Ovary (tissue), 9 donors: ENCODE results near the gene PRKCE. TPM values are rescaled to one million over a fixed set of nuclear protein-coding genes. Genes with fewer than 3 reads are reported as not detected.

Experiments
- DNase-seq, 5 donors: peaks; one replicate each; pipeline ENCODE4 v3.0.0-alpha.2; 2019 to 2020
- H3K27ac ChIP-seq, 2 donors: fragments of 200-600 bp; one replicate each; pipeline versions ENCODE4 v1.5.1 to v1.8.0; 2019 to 2022
- H3K27me3 ChIP-seq: fragments of 200-600 bp; one replicate; pipeline ENCODE4 v1.8.0; 2022
- H3K36me3 ChIP-seq: fragments of 200-600 bp; sonication (generic); one replicate; pipeline ENCODE4 v1.5.1; 2019
- H3K4me1 ChIP-seq: one replicate; pipeline ENCODE4 v1.8.1; 2013; ENCODE audit warnings: mild to moderate bottlenecking, moderate library complexity; ENCODE audit not compliant: insufficient read depth
- H3K4me3 ChIP-seq: fragments of 200-600 bp; sonication (generic); one replicate; pipeline ENCODE4 v1.5.1; 2017
- H3K9me3 ChIP-seq, 2 donors: fragments of 200-600 bp in 1 of 2; sonication (generic) in 1 of 2; one replicate each; pipeline versions ENCODE4 v1.5.1 to v1.8.1; 2013 to 2019; ENCODE audit warnings: mild to moderate bottlenecking in 1 of 2, moderate library complexity in 1 of 2
- CTCF ChIP-seq, 3 donors: fragments of 450-650 bp in 2 of 3; fragments of 200-600 bp in 1 of 3; IDR thresholded peaks; one replicate each; pipeline versions ENCODE4 v1.5.1 to v1.8.0; 2016 to 2022; ENCODE audit warnings: antibody characterized with exemption in 3 of 3, mild to moderate bottlenecking in 1 of 3
- EP300 ChIP-seq: sonication (generic); formaldehyde crosslinking; IDR thresholded peaks from one replicate; pipeline ENCODE4 v1.6.1; 2017; ENCODE audit warnings: antibody characterized with exemption
- POLR2A ChIP-seq: fragments of 450-650 bp; IDR thresholded peaks from one replicate; pipeline ENCODE4 v1.6.1; 2017; ENCODE audit warnings: antibody characterized with exemption, mild to moderate bottlenecking, moderate library complexity
- WGBS, 3 donors: extraction: QIAGEN DNeasy Blood & Tissue Kit in 1 of 3; methylation state at CpG; one replicate each; pipeline versions ENCODE4 v1.1.5 to v1.1.7; 2013 to 2017; 5-methylcytosine and 5-hydroxymethylcytosine counted together
- intact Hi-C, 4 donors: fragments of 100-400 bp; cut with DNase I; formaldehyde crosslinking; loops; one replicate each; pipeline versions ENCODE4 v1.11.0 to v1.15.1; 2022 to 2023
- polyA plus RNA-seq, 2 donors: library from polyadenylated mRNA; stranded (reverse); fragments of 200-250 nt in 1 of 2; fragments of 350-450 nt in 1 of 2; fragmentation: Illumina TruSeq in 1 of 2; extraction: RNeasy Lipid Tissue Mini Kit (QIAGEN cat#74804) in 1 of 2; gene quantifications; one replicate each; pipeline ENCODE4 v1.2.3, GENCODE V29; 2013 to 2014
- total RNA-seq, 7 donors: library from RNA; depleted of rRNA in 2 of 7; stranded (reverse); fragments of >200 nt in 2 of 7; fragmentation: NEBNext Ultra II Directional in 3 of 7; extraction: Animal tissue kit (Norgen Biotek cat#: 25700) in 3 of 7; gene quantifications; one replicate each; pipeline versions ENCODE4 v1.1.0 to v1.2.4, GENCODE V29; 2016 to 2023
- donor health status: DM: no; HTN: no; CAD: no; lungs with moderate emphysema.
- donor health status: DM: no; HTN: no; CAD: no.
- donor health status: Bipolar disorder and iron deficiency.
- donor health status: DM: yes; HTN: yes; CAD: no.
- donor health status: DM: no; HTN: no; CAD: no.
- donor health status: DM: yes; HTN: yes; CAD: no.

The PRKCE gene
- total and polyA plus RNA-seq, 9 donors: 3.1 to 22.8 (median 12.8) TPM

DNA sequence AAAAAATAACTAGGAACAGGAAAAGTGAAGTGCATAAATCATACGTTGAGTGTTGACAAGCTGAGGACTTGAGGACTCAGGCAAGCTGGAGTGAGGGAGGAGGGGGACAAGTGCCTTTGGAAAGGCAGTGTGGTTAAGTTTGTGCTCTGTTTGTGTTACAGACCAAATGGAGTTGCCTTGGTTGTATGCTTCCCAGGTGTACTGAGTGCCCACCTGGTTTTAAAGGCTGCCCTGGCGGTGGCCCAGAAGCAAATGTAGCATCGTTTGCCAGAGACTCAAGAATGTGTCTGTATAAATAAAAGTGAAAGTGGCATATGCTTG lies 240.9 kb downstream of the PRKCE start:
- H3K4me1 ChIP-seq: peaks cover 2% of the 10 kb centered on the region
- H3K27ac ChIP-seq: no peak overlapping the region
- 71 to 86% (median 76%) methylated on average over 3 of the region's 3 CpGs for WGBS, 3 donors
- intact Hi-C loops: no loop called here
- DNase-seq: no peak
- TF ChIP-seq CTCF (IDR thresholded peaks at IDR 0.05): no peak
- no peak for TF ChIP-seq EP300
- no peak for TF ChIP-seq POLR2A
- no peaks in the 10 kb centered on the region for H3K27me3 ChIP-seq
- no peak overlapping the region for H3K4me3 ChIP-seq
- no peaks in the 10 kb centered on the region for H3K9me3 ChIP-seq
- H3K36me3 ChIP-seq: no peaks in the 10 kb centered on the region

DNA sequence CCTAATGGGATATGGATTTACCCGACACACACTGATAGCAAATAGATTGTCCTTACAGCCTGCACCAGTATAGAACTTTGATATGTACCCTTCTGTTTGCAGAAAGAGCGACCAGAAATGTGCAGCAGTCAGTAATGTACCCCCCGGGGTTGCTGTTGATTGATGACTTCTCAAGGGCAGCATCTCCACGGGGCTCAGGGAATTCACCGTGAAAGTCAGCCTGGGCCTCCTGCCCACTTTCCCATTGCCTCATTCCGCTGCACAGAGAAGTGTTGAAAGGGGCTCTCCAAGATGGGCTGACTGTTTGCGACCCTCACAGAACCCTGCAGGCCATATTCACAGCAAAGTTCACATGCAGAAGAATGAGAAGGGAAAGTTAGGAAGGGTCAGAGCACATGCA lies 241.3 kb downstream of the PRKCE start:
- no peak for TF ChIP-seq POLR2A
- TF ChIP-seq EP300: no peak
- TF ChIP-seq CTCF (IDR thresholded peaks at IDR 0.05): no peak
- DNase-seq: no peak
- no peaks in the 10 kb centered on the region for H3K27me3 ChIP-seq
- H3K36me3 ChIP-seq: no peaks in the 10 kb centered on the region
- WGBS, 3 donors: 63 to 75% (median 67%) methylated on average over 7 of the region's 7 CpGs
- peaks cover 3% of the 10 kb centered on the region for H3K4me1 ChIP-seq
- H3K9me3 ChIP-seq: no peaks in the 10 kb centered on the region
- intact Hi-C loops: no loop called here
- H3K4me3 ChIP-seq: no peak overlapping the region
- no peak overlapping the region for H3K27ac ChIP-seq

DNA sequence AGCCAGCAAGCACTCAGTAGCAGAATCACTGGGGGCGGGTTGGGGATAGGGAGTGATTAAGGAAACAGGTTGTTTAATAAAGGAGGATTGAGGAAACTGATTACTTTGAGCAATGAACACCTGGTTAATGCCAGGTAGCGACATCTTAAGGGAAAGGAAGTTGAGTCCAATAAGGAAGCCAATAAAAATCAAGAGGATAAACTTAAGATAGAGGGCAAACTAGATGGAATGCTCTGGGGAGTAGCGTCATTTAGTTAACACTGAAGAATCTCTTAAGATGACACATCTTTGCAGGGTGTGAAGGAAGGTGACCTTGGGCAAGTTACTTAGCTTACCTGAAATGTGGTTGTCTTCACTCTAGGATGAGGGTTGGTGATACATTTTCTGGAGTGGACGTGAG lies 242.7 kb downstream of the PRKCE start:
- Histone ChIP-seq H3K4me3 (no peak overlapping the region), H3K4me1 (peaks cover 4% of the 10 kb centered on the region), H3K36me3 (no peaks in the 10 kb centered on the region), H3K27ac (no peak overlapping the region), H3K9me3 (no peaks in the 10 kb centered on the region), H3K27me3 (no peaks in the 10 kb centered on the region)
- WGBS, 3 donors: 96 to 98% (median 97%) methylated on average over 4 of the region's 4 CpGs
- DNase-seq: no peak
- TF ChIP-seq CTCF (IDR thresholded peaks at IDR 0.05) (no peak), POLR2A (no peak), EP300 (no peak)
- intact Hi-C loops: no loop called here

- Histone ChIP-seq H3K27ac (no peak overlapping the region), H3K9me3 (no peaks in the 10 kb centered on the region), H3K4me1 (peaks cover 4% of the 10 kb centered on the region), H3K36me3 (no peaks in the 10 kb centered on the region), H3K4me3 (no peak overlapping the region), H3K27me3 (no peaks in the 10 kb centered on the region)
- TF ChIP-seq CTCF (IDR thresholded peaks at IDR 0.05): no peak
- 92 to 94% (median 93%) methylated on average over 8 of the region's 8 CpGs for WGBS, 3 donors
- no peak for DNase-seq
- intact Hi-C loops: no loop called here
Observed at GRCh38 chr2:45895241-45895861, 243.9 kb downstream of the PRKCE start.

DNA sequence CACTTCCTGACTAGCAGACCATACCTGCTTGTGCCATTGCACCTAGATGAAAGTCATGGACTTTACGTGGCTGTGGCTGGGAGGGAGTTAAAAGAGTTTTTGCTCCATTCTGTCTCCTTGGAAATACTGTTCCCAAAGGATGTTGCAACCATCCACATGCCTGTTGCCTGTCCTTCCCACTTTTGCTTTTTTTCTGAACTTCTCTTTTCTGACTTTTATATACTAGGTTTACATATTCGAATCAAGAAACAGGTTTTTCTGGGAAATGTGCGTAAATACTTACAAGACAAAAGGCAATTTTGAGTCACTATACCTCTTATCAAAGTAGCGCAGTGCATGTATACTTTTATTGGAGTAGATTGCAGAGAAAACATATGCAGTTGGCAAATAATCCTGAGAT lies 244.8 kb downstream of the PRKCE start:
- TF ChIP-seq POLR2A (no peak), EP300 (no peak), CTCF (IDR thresholded peaks at IDR 0.05) (no peak)
- Histone ChIP-seq H3K27me3 (no peaks in the 10 kb centered on the region), H3K9me3 (no peaks in the 10 kb centered on the region), H3K27ac (no peak overlapping the region), H3K4me1 (peaks cover 4% of the 10 kb centered on the region), H3K36me3 (no peaks in the 10 kb centered on the region), H3K4me3 (no peak overlapping the region)
- 83 to 87% (median 86%) methylated on average over 4 of the region's 4 CpGs for WGBS, 3 donors
- intact Hi-C loops: no loop called here
- DNase-seq: no peak
